ENCODE data around the gene ATP9B. TPM values are rescaled to one million over a fixed set of nuclear protein-coding genes. Genes with fewer than 3 reads are reported as not detected.

The ATP9B gene
- total RNA-seq, 1 experiment from 2014 or later, result 25.5 TPM

DNA sequence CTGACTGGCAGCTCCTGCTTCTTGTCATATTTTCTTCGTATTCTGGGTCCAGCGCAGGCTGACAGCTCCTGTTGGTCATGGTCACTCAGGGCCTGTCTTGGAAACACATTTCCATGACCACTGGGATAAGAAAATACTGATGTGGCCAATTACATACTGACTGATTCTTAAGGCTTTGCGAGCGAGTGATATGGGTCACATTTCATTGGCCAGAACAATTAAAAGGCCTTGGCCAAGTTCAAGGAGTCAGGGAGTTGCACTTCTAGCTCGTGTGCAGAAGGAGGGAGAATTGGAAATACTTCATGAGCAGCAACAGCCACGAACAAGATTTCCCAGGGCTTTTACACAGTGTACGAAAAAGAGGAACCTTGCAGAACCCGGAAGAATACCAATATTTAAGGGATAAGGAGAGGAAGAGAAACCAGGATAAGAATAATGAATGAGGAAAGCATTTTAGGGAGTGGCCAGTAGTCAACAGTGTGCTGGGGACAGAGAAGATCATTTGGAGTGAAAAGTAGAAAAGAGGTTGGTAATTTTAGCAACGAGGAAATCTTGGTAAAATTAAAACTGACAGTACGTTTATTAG, 149.5 kb downstream of the ATP9B start:
- H3K27ac Mint-ChIP-seq (ENCODE audit: low read depth, unreplicated experiment), result no peak overlapping the region
- BruUV-seq (replicated peaks), result no TSS peak
- no peaks in the 10 kb centered on the region for H3K27me3 Mint-ChIP-seq (ENCODE audit: insufficient read depth, unreplicated experiment)
- no peak overlapping the region for H3K4me3 Mint-ChIP-seq (ENCODE audit: unreplicated experiment)
- DNase-seq (ENCODE audit: unreplicated experiment), result no peak
- H3K4me1 Mint-ChIP-seq (ENCODE audit: insufficient read depth, unreplicated experiment), result no peaks in the 10 kb centered on the region
- ChIA-PET POLR2A (no interaction called here), CTCF (interaction anchor here (0.6 kb wide), 2 partner anchors 935 to 1489 kb away, joined by 3 to 4 read pairs; no protein-coding TSS in a partner anchor)
- intact Hi-C loops (cut with micrococcal nuclease), result no loop called here
- peaks cover 13% of the 10 kb centered on the region for H3K36me3 Mint-ChIP-seq (ENCODE audit: insufficient read depth, unreplicated experiment)
- no peaks in the 10 kb centered on the region for H3K9me3 Mint-ChIP-seq (ENCODE audit: unreplicated experiment)
- TF ChIP-seq, protein P1, sequence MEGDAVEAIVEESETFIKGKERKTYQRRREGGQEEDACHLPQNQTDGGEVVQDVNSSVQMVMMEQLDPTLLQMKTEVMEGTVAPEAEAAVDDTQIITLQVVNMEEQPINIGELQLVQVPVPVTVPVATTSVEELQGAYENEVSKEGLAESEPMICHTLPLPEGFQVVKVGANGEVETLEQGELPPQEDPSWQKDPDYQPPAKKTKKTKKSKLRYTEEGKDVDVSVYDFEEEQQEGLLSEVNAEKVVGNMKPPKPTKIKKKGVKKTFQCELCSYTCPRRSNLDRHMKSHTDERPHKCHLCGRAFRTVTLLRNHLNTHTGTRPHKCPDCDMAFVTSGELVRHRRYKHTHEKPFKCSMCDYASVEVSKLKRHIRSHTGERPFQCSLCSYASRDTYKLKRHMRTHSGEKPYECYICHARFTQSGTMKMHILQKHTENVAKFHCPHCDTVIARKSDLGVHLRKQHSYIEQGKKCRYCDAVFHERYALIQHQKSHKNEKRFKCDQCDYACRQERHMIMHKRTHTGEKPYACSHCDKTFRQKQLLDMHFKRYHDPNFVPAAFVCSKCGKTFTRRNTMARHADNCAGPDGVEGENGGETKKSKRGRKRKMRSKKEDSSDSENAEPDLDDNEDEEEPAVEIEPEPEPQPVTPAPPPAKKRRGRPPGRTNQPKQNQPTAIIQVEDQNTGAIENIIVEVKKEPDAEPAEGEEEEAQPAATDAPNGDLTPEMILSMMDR (IDR thresholded peaks at IDR 0.05; ENCODE audit: unreplicated experiment), result no peak

GRCh38 chr18:79221136-79221535, 151.9 kb downstream of the ATP9B start:
- no peak for DNase-seq (ENCODE audit: unreplicated experiment)
- no TSS peak for BruUV-seq (replicated peaks)
- peaks cover 13% of the 10 kb centered on the region for H3K36me3 Mint-ChIP-seq (ENCODE audit: insufficient read depth, unreplicated experiment)
- H3K27ac Mint-ChIP-seq (ENCODE audit: low read depth, unreplicated experiment), result no peak overlapping the region
- CTCF ChIA-PET, result no interaction called here
- no peaks in the 10 kb centered on the region for H3K4me1 Mint-ChIP-seq (ENCODE audit: insufficient read depth, unreplicated experiment)
- TF ChIP-seq, protein P1 (IDR thresholded peaks at IDR 0.05; ENCODE audit: unreplicated experiment), result no peak
- H3K9me3 Mint-ChIP-seq (ENCODE audit: unreplicated experiment), result no peaks in the 10 kb centered on the region
- intact Hi-C loops (cut with micrococcal nuclease), result no loop called here
- POLR2A ChIA-PET, result interaction anchor here (0.6 kb wide), 1 partner anchor 92 kb away, joined by 5 read pairs; no protein-coding TSS in a partner anchor
- H3K4me3 Mint-ChIP-seq (ENCODE audit: unreplicated experiment), result no peak overlapping the region
- H3K27me3 Mint-ChIP-seq (ENCODE audit: insufficient read depth, unreplicated experiment), result no peaks in the 10 kb centered on the region

- no TSS peak for BruUV-seq (replicated peaks)
- no peaks in the 10 kb centered on the region for H3K27me3 Mint-ChIP-seq (ENCODE audit: insufficient read depth, unreplicated experiment)
- no peaks in the 10 kb centered on the region for H3K4me1 Mint-ChIP-seq (ENCODE audit: insufficient read depth, unreplicated experiment)
- intact Hi-C loops (cut with micrococcal nuclease), result no loop called here
- H3K9me3 Mint-ChIP-seq (ENCODE audit: unreplicated experiment), result no peaks in the 10 kb centered on the region
- ChIA-PET CTCF (no interaction called here), POLR2A (no interaction called here)
- no peak overlapping the region for H3K4me3 Mint-ChIP-seq (ENCODE audit: unreplicated experiment)
- no peak overlapping the region for H3K27ac Mint-ChIP-seq (ENCODE audit: low read depth, unreplicated experiment)
- TF ChIP-seq, protein P1 (IDR thresholded peaks at IDR 0.05; ENCODE audit: unreplicated experiment), result no peak
- no peak for DNase-seq (ENCODE audit: unreplicated experiment)
- H3K36me3 Mint-ChIP-seq (ENCODE audit: insufficient read depth, unreplicated experiment), result peaks cover 8% of the 10 kb centered on the region
Measured at GRCh38 chr18:79222790-79223189, 153.6 kb downstream of the ATP9B start.

DNA sequence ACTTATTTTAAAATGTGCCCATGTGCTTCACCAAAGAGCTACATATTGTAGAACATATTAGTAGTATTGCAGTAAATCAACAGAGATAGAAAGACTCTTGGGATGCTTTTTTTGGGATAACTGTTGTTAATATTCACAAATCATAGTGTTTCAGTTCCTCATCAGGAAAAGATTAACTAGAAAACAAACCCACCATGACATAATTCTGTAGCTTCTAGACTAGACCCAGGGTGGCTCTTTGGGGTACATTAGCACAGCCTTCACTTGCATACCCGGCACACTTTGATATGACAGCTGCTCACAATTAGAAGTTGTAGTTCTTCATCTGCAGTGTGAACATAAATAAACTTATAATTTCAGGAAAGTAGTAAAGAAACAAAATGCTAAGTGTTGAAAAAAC, 154.2 kb downstream of the ATP9B start:
- POLR2A ChIA-PET, result no interaction called here
- intact Hi-C loops (cut with micrococcal nuclease), result no loop called here
- TF ChIP-seq, protein P1 (IDR thresholded peaks at IDR 0.05; ENCODE audit: unreplicated experiment), result no peak
- Mint-ChIP-seq H3K27me3 (ENCODE audit: insufficient read depth, unreplicated experiment) (no peaks in the 10 kb centered on the region), H3K27ac (ENCODE audit: low read depth, unreplicated experiment) (no peak overlapping the region), H3K9me3 (ENCODE audit: unreplicated experiment) (no peaks in the 10 kb centered on the region), H3K36me3 (ENCODE audit: insufficient read depth, unreplicated experiment) (peaks cover 3% of the 10 kb centered on the region), H3K4me3 (ENCODE audit: unreplicated experiment) (no peak overlapping the region), H3K4me1 (ENCODE audit: insufficient read depth, unreplicated experiment) (no peaks in the 10 kb centered on the region)
- no peak for DNase-seq (ENCODE audit: unreplicated experiment)
- CTCF ChIA-PET, result no interaction called here
- BruUV-seq (replicated peaks), result no TSS peak
